ENCODE results near the gene ASPDH. TPM values are rescaled to one million over a fixed set of nuclear protein-coding genes. Genes with fewer than 3 reads are reported as not detected.

Gene ASPDH
- total RNA-seq, 1 donor from 2014 or later: not detected

Other genes with a start within 250 kb of the ASPDH start
- gene KCNC3, start 184.5 kb downstream of the ASPDH start, total RNA-seq: 0.46 and 0.55 TPM in 2 replicates
- 1.7 and 1.8 TPM in 2 replicates for gene NAPSA, start 148.3 kb downstream of the ASPDH start, total RNA-seq
- gene NR1H2, start 137.5 kb downstream of the ASPDH start, total RNA-seq: 73.4 and 86.5 TPM in 2 replicates
- 25.5 and 30.3 TPM in 2 replicates for gene POLD1, start 129.6 kb downstream of the ASPDH start, total RNA-seq
- gene SPIB, start 95.0 kb downstream of the ASPDH start, total RNA-seq: not detected in 2 replicates
- 0.21 TPM in 1 of 2 replicates, not detected in the other for gene MYBPC2, start 81.0 kb downstream of the ASPDH start, total RNA-seq
- 256 and 274 TPM in 2 replicates for gene EMC10, start 37.4 kb downstream of the ASPDH start, total RNA-seq
- 8.5 and 9.9 TPM in 2 replicates for gene GARIN5A, start 37.1 kb downstream of the ASPDH start, total RNA-seq
- gene JOSD2, start 2.7 kb downstream of the ASPDH start, total RNA-seq: 26.7 and 26.8 TPM in 2 replicates
- 9.2 and 9.3 TPM in 2 replicates for gene LRRC4B, start 54.5 kb upstream of the ASPDH start, total RNA-seq
- 0.29 and 0.55 TPM in 2 replicates for gene SYT3, start 126.0 kb upstream of the ASPDH start, total RNA-seq
- 4.4 and 16.5 TPM in 2 replicates for gene C19orf81, start 135.5 kb upstream of the ASPDH start, total RNA-seq
- 1.2 and 1.6 TPM in 2 replicates for gene SHANK1, start 205.9 kb upstream of the ASPDH start, total RNA-seq
- gene CLEC11A, start 209.5 kb upstream of the ASPDH start, total RNA-seq: 6.0 and 12.4 TPM in 2 replicates

All from kidney epithelial cell (primary cell).